Fibroblast of mammary gland (primary cell): Measurements from ENCODE around the gene SRMS.

Experiments
- DNase-seq: peaks from one replicate; pipeline ENCODE4 v3.0.0-alpha.2; 2010; ENCODE audit warnings: low read depth
- H3K4me3 ChIP-seq: 2 replicates; pipeline ENCODE4 v1.5.1; 2011; ENCODE audit warnings: low read depth, mild to moderate bottlenecking, low read length, moderate library complexity; ENCODE audit not compliant: control insufficient read depth
- TF ChIP-seq, protein P1 (sequence below): conservative IDR thresholded peaks from 2 replicates; pipeline ENCODE4 v1.5.1; 2011; ENCODE audit warnings: low read depth, low read length, inconsistent platforms; ENCODE audit not compliant: control insufficient read depth, insufficient read depth

SRMS gene

DNA sequence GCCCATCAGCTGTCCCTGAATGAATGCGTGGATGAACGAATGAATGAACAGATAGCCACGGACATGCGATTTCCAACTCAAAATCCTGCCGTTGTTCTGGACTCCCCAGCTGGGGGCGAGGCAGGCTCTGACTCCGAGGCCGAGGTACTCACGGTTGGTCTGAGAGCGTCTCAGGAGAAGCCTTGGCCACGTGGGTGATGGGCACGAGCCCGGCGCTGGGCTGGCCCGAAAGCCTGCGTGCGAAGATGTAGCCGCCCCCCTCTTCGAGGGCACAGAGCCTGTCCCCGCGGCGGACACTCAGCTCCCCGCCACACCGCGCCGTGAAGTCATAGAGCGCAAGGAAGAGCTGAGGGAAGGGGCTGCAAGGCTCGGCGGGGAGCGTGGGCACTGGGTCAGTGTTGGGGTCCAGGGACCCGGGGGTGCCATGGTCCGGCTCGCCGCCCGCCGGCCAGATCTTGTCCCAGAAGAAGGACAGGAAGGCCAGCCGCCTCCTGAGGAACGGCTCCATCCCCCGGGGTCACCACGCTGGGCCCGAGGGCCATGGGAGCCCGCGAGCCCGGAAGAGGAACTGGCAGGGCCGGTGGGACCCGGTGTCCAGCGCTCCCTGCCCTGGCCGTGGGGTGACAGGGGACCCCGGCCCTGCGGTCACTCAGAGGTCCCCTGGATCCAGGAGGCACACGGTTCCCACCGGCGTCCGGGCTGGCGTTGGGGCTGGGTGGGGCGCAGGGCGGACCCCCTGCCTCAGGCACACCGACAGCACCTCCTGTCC is 409 bp downstream of the SRMS start:
- TF ChIP-seq, protein P1, sequence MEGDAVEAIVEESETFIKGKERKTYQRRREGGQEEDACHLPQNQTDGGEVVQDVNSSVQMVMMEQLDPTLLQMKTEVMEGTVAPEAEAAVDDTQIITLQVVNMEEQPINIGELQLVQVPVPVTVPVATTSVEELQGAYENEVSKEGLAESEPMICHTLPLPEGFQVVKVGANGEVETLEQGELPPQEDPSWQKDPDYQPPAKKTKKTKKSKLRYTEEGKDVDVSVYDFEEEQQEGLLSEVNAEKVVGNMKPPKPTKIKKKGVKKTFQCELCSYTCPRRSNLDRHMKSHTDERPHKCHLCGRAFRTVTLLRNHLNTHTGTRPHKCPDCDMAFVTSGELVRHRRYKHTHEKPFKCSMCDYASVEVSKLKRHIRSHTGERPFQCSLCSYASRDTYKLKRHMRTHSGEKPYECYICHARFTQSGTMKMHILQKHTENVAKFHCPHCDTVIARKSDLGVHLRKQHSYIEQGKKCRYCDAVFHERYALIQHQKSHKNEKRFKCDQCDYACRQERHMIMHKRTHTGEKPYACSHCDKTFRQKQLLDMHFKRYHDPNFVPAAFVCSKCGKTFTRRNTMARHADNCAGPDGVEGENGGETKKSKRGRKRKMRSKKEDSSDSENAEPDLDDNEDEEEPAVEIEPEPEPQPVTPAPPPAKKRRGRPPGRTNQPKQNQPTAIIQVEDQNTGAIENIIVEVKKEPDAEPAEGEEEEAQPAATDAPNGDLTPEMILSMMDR, result no peak
- H3K4me3 ChIP-seq, result no peak overlapping the region

DNA sequence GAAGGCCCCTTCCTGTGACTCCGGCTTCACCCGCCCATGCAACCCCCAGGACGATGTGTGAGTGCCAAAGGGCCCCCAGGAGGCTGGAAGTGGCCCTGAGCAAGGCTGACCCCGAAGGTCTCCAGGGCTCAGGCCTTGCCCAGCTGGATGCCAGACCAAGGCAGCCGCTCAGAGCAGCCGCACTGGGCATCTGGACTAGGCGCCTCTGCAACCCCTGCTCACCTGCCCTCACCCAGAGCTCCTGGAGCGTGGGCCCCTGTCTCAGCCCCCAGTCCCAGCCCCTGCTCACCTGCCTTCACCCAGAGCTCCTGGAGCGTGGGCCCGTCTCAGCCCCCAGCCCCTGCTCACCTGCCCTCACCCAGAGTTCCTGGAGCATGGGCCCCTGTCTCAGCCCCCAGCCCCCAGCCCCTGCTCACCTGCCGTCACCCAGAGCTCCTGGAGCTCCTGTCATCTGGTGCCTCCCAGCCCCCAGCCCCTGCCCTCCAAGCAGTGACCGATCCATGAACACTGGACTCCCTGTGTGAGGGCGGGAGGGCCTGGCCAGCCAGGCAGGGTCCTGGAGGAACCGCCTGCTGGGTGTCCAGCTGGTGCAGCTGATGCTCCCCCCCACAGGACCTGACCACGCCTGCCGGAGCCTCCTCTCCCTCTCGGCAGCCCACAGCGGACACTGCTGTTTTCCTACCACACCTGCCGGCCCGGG is 1.1 kb downstream of the SRMS start:
- no peak for DNase-seq
- H3K4me3 ChIP-seq, result no peak overlapping the region
- TF ChIP-seq, protein P1, result no peak

More for the DNA sequence above, 409 bp downstream of the SRMS start:
- no peak for DNase-seq

DNA sequence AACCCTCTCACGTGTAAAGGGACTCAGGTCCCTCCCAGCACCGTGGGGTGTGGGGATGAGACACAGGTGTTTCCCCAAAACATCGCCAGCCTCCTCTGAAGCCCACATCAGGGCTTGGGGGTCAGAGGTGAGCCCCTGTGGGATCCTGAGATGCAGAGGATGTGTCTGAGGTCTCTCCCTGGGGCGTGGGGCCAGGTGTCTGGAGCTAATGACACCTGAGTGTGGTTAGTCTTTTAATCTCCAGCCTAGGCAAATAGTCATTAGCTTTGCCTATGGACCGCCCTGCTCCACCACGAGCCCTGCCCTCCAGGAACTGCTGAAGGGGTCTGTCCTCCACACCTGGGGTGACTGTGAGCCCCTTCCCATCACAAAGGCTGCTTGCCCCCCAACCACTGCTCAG is 1.7 kb downstream of the SRMS start:
- no peak overlapping the region for H3K4me3 ChIP-seq
- DNase-seq, result no peak
- TF ChIP-seq, protein P1, result no peak

DNA sequence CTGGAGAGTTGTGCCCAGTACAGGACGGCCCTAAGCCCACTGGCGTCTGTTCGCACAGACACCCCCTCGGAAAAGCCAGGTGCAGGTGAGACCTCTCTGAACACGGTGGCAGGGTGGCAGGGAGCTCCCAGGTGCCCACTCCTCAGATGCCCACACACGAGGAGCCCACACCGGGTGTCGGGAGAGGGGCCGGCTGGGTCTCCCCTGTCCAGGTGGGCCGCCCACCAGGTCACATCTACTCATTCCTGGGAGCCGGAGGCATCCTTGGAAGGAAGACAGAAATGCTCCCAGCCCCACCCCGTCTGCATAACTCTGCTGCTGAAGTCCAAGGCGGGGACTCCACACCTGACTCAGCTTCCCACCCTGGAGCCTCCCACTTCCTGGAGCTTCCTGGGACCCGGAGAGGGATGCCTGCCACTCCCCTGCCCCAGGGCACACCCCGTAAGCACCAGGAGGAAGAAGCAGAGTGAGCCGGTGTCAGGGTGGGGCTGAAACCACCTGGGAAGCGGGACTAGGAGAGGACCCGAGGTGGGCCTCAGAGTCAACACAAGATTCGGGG is 2.5 kb downstream of the SRMS start:
- no peak for DNase-seq
- TF ChIP-seq, protein P1, result no peak
- no peak overlapping the region for H3K4me3 ChIP-seq

DNA sequence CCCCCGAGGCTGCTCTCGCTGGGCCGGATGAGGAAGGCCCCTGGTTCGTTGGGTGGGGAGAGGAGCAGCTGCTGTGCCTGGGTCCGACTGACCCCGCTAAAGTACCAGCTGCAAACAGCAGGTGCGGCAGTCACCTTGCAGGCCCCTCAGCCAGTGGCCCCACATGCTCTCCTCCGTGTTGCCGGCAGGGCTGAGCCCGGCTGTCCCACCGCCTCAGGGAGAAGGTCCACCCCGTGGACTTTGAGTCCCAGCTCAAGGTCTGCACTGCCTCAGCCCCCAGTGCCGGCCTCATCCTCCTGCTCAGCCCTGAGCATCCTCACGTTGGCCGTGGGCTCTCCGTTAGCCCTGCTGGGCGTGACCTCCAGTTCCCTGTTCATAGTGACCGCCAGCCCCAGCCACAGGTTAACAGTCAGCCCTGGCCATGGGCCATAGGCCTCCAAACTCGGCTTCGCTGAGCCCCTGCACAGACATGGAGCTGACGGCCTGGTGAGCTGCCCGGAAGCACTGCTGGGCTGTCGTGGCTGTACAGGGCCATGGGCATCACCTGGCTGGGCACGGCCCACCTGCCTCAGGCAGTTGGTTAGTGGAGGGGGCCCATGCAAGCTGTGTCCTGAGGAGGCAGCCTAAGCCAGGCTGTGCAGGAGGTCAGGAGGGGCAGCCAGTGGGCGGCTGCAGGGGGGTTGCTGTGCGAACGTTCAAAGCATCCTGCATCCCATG is 3.1 kb downstream of the SRMS start:
- DNase-seq, result no peak
- H3K4me3 ChIP-seq, result no peak overlapping the region
- TF ChIP-seq, protein P1, result no peak

DNA sequence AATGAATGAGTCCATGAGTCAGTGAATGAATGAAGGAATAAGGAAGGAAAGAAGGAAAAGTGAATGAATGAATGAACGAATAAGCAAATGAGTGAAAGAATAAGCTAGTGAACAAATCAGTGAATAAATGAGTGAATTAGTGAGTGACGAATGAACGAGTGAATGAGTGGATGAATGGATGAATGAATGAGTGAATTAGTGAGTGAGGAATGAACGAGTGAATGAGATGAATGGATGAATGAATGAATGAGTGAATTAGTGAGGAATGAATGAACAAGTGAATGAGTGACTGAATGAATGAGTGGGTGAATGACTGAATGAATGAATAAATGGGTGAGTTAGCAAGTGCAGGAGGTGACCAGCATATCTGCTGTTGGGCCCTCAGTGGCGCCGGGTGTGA is 3.8 kb downstream of the SRMS start:
- no peak overlapping the region for H3K4me3 ChIP-seq
- TF ChIP-seq, protein P1, result no peak
- no peak for DNase-seq
